Nephron (organoid): ENCODE results near the gene WDR90.
A peak's percentile ranks its signal among the peaks of the same experiment; 100 is the strongest.

Source experiments
- H3K27ac Mint-ChIP-seq, 3 experiments: 2 replicates each; pipeline ENCODE4 v1.8.0; 2020; ENCODE audit warnings: mixed read lengths in 3 of 3, mild to moderate bottlenecking in 2 of 3, moderate library complexity in 1 of 3
- H3K27me3 Mint-ChIP-seq: 2 replicates; pipeline ENCODE4 v1.8.0; 2021; ENCODE audit warnings: low read depth, mild to moderate bottlenecking, moderate library complexity, mixed read lengths
- H3K36me3 Mint-ChIP-seq: 2 replicates; pipeline ENCODE4 v1.8.0; 2020; ENCODE audit warnings: low read depth, mixed read lengths
- H3K4me1 Mint-ChIP-seq: 2 replicates; pipeline ENCODE4 v1.8.0; 2020; ENCODE audit warnings: mixed read lengths
- H3K4me3 Mint-ChIP-seq, 3 experiments: 2 replicates each; pipeline ENCODE4 v1.8.0; 2020; ENCODE audit warnings: mild to moderate bottlenecking in 3 of 3, mixed read lengths in 3 of 3, moderate library complexity in 2 of 3
- H3K9me3 Mint-ChIP-seq: 2 replicates; pipeline ENCODE4 v1.8.0; 2020; ENCODE audit warnings: mixed read lengths
- TF ChIP-seq, protein P1 (sequence below), 3 experiments: fragments of 200-600 bp; sonication (generic); IDR thresholded peaks; one replicate each; pipeline ENCODE4 v1.5.0; 2021; ENCODE audit warnings: antibody characterized with exemption in 3 of 3; ENCODE audit not compliant: unreplicated experiment in 3 of 3

WDR90 gene

DNA sequence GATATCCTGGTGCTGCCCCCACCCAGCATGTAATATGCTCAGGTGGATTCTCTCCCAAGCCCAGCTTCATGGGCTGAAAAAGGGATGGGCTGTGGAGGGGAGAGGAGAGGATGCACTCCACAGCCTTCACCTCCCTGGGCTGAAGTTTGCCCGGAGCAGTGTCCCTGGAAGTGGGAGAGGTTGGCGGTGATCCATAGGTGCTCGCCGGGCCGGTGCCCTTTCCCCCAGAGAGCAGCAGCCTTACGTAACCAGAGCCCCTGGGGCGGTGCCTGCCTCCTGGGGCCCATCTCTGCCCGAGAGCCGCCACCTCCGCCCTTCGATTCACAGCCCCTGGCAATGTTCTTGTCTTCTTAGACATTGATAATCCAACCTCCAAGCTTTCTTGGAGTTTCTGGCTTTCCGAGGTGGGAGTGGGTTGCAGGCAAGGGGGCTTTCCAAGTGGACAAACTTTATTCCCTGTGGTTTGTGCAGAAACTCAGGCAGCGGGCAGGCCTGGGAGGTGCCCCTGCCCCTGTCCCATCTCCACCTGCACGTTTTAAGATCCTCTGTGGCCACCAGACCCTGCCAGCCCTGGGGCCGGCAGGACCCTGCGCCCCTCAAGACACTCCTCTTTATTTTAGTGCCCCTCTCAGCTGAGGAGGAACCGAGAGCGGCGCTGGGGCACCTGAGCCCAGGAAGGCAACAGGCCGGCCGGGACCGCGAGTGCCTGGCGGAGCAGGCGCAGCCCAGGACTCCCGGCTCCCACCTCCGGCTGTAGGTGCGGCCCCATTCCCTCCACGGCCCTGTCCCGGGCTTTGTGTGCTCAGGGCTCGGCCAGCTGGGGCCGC lies 3.1 kb upstream of the WDR90 start:
- Mint-ChIP-seq H3K36me3 (no peaks in the 10 kb centered on the region), H3K9me3 (no peaks in the 10 kb centered on the region), H3K27ac (no peak overlapping the region), H3K4me3 (peak overlapping the region in 2 of 3 experiments; percentile 44 to 53), H3K4me1 (no peaks in the 10 kb centered on the region), H3K27me3 (peaks cover 14% of the 10 kb centered on the region)
- TF ChIP-seq, protein P1, sequence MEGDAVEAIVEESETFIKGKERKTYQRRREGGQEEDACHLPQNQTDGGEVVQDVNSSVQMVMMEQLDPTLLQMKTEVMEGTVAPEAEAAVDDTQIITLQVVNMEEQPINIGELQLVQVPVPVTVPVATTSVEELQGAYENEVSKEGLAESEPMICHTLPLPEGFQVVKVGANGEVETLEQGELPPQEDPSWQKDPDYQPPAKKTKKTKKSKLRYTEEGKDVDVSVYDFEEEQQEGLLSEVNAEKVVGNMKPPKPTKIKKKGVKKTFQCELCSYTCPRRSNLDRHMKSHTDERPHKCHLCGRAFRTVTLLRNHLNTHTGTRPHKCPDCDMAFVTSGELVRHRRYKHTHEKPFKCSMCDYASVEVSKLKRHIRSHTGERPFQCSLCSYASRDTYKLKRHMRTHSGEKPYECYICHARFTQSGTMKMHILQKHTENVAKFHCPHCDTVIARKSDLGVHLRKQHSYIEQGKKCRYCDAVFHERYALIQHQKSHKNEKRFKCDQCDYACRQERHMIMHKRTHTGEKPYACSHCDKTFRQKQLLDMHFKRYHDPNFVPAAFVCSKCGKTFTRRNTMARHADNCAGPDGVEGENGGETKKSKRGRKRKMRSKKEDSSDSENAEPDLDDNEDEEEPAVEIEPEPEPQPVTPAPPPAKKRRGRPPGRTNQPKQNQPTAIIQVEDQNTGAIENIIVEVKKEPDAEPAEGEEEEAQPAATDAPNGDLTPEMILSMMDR (IDR thresholded peaks at IDR 0.05; ENCODE audit: unreplicated experiment in 3 of 3) = no peak

DNA sequence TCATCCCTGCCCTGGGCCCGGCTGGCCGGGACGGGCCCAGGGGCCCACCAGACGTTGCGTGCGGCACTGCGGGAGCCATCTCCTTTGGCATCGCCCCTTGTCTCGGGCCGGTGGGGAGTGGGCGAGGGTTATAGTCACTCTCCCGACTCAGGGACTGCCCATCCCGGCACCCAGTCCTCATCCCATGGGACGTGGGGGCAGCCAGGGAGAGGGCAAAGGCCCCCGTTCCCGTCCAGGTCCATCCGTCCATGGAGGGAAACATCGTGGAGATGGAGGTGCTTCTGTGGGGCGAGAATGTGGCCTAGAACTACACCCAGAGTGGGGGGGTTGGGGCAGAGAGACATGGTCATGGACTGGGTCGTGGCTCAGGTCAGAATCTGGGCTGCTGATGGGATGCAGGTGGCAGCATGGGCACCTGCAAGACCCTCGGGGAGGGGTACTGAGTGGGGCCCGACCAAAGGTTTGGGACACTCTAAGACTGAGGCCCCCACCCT lies 2.4 kb upstream of the WDR90 start:
- H3K27me3 Mint-ChIP-seq = peaks cover 14% of the 10 kb centered on the region
- no peak overlapping the region for H3K27ac Mint-ChIP-seq
- no peaks in the 10 kb centered on the region for H3K4me1 Mint-ChIP-seq
- peak overlapping the region; percentile 42 to 71 (median 63) for H3K4me3 Mint-ChIP-seq
- TF ChIP-seq, protein P1 (IDR thresholded peaks at IDR 0.05; ENCODE audit: unreplicated experiment in 3 of 3) = no peak
- H3K36me3 Mint-ChIP-seq = no peaks in the 10 kb centered on the region
- H3K9me3 Mint-ChIP-seq = no peaks in the 10 kb centered on the region

DNA sequence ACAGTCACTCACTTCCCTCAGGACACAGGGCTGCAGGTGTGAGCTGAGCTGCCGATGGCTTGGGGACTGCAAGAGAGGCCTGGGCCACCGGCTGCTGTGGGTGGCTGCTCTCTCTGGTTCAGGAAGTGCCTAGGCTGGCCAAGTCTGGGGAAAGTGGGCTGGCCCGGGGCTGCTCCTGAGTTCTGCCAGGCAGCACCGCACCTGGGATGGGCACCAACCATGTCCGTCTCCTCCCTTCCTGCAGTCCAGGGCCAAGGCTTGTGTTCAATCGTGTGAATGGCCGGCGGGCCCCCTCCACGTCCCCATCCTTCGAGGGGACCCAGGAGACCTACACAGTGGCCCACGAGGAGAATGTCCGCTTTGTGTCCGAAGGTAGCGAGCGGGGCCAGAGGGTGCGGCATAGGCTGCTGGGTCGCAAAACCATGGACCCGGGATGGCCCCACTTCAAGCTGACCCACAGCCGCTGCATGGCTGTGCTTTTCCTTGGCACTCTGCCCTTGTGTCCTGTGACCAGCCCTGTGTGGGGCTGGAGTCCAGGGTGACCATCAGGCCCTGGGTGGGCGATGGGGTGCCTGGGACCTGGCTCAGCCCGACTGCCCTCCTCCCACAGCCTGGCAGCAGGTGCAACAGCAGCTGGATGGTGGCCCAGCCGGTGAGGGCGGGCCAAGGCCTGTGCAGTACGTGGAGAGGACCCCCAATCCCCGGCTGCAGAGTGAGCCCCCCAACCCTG lies 1.8 kb upstream of the WDR90 start:
- TF ChIP-seq, protein P1 (IDR thresholded peaks at IDR 0.05; ENCODE audit: unreplicated experiment in 3 of 3) = no peak
- Mint-ChIP-seq H3K36me3 (no peaks in the 10 kb centered on the region), H3K27ac (no peak overlapping the region), H3K27me3 (peaks cover 14% of the 10 kb centered on the region), H3K4me1 (no peaks in the 10 kb centered on the region), H3K4me3 (peak overlapping the region; percentile 42 to 71 (median 63)), H3K9me3 (no peaks in the 10 kb centered on the region)

DNA sequence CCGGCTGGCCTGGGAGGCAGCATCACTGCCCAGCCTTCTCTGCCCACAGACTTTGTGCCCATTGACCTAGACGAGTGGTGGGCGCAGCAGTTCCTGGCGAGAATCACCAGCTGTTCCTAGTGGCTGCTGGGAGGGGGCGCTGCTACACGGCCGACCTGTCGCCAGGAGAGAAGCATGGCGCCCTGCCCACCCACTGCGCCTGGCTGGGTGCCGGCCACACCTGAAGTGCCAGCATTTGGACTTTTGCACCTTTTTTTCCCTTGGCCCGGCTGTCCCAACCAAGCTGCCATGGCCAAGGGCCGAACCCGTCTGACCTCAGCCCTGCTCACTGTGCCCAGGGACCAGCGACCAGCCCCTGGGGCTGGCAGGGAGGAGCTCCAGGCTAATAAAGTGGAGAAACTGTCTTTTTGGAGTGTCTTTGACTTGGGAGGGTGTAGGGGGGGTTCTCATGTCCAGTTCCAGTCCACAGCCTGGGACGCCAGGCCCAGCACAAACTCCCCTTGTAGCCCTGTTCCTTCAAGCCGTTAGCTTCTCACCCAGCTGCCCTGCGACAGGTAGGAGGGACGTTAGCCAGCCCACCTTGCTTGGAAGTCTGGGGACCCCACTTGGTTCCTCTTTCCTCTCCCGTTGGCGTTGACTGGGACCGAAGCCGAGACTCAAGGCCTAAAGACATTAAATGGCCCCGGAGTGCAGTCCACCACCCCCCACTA lies 939 bp upstream of the WDR90 start:
- Mint-ChIP-seq H3K4me1 (no peaks in the 10 kb centered on the region), H3K4me3 (peak overlapping the region; percentile 79 to 84 (median 84)), H3K27me3 (peaks cover 14% of the 10 kb centered on the region), H3K36me3 (no peaks in the 10 kb centered on the region), H3K9me3 (no peaks in the 10 kb centered on the region), H3K27ac (peak overlapping the region in 2 of 3 experiments; percentile 69 to 79)
- TF ChIP-seq, protein P1 (IDR thresholded peaks at IDR 0.05; ENCODE audit: unreplicated experiment in 3 of 3) = peak; percentile 28 to 42 (median 40)

DNA sequence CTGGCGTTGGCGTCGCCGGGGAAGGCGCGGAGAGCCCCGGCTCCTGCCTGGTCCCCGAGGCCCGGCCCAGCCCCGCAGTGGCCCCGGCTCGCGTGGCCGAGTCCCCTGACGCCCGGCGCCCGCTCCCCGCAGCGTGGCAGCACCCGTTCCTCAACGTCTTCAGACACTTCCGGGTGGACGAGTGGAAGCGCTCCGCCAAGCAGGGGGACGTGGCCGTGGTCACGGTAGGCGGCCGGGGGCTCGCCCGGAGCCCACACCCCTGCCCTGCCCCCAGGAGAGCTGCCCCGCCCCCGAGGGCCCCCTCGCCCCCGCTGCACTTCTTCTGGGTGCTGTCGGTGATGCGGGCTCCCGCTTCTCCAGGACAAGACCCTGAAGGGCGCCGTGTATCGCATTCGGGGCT lies 466 bp downstream of the WDR90 start:
- no peaks in the 10 kb centered on the region for H3K9me3 Mint-ChIP-seq
- no peaks in the 10 kb centered on the region for H3K4me1 Mint-ChIP-seq
- no peaks in the 10 kb centered on the region for H3K36me3 Mint-ChIP-seq
- no peak overlapping the region for H3K27ac Mint-ChIP-seq
- peaks cover 3% of the 10 kb centered on the region for H3K27me3 Mint-ChIP-seq
- TF ChIP-seq, protein P1 (IDR thresholded peaks at IDR 0.05; ENCODE audit: unreplicated experiment in 3 of 3) = no peak
- peak overlapping the region; percentile 79 to 81 (median 80) for H3K4me3 Mint-ChIP-seq
